ENCODE results near the gene SSBP4.

The SSBP4 gene

DNA sequence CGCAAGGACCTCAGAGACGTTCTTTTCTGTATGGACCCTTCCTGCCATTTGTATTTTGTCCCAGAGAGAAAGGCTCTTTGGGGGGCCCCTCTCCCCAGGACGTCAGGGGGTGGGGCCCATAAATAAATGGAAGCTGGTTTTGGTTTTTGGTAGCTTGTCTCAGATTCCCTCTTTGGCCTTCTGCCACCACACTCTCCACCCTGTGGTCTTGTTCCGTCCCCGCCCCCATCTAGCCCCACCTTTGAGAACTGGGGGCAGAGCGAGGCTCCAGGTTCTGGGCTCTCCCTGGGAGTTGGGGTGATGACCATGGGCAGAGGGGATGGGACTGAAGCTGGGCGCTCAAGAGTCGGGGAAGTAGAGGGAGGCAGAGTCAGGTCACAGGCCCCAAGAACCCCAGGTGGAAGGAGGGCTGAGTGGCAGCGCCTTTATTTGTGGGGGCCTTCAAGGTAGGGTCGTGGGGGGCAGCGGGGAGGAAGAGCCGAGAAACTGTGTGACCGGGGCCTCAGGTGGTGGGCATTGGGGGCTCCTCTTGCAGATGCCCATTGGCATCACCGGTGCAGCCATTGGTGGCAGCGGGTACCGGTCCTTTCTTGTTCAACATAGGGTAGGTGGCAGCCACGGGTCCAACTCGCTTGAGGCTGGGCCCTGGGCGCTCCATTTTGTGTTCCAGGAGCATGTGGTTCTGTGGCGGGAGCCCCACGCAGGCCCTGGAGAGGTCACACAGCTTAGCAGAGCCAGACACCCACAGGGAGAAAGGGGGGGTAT, 15.4 kb downstream of the SSBP4 start:
- no peak for DNase-seq

DNA sequence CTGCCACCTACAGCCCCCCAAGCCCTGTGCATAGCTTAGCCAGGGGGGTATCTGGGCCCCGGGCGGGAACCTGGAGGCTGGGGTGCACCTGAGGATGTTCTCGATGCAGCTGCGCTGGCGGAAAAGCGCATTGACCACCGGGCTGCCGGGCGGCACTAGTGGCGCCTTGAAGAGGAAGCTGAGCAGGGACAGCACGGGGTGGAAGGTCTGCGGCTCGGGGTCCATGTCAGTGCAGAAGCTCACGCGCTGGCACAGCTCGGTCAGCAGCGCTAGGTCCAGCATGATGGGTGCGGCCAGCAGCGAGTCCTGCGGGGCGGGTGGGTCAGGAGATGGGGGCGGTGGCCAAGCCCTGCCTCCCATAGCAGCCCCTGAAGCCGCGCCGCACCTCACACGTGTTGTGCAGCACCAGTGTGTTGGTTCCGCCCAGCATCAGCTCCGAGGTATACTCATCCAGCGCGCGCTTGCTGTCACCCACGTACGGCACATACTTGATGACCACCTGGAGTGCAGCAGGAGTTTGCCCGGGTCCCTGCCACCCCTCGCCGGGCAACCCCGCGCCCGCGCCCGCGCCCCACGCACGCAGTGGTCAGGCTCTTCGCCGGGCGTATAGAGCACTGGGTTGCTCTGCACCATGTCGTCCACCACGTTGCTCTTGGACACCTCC, 16.1 kb downstream of the SSBP4 start:
- no peak for DNase-seq

DNA sequence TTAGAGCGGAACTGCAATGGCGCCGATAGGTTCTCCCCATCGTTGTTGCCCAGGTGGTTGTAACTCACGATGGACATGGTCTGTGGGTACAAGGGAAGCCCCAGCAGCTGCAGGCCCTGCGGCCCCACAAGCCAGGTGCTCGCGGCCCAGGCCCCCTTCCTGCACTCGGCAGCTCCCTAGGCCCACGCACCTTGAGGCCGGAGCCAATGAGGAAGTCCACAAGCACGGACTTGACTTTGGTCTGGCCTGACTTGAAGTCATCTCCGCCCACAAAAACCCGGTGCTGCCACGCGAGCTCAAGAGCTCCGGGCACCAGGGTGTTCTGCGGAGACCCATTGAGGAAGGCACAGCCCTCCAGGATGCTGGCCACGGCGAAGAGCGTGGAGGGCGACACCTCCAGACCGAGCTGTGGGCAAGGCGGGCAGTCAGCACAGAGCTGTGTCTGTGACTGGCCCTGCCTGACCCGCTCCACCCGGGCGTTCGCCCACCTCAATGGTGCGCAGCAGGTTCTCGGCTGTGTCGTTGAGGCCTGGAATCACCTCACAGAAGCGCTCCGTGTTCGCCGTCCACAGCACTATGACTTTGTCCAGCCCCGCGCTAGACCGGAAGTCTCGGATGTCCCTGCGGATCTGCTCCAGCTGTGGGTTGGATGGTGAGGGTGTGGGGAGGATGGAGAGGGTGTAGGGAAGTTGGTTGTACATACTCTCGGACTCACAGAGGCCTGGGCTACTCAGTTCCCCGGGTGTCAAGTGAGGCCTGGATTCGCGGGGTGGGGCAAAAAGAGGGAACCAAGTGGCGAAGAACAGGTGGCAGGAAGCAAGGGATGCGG, 16.9 kb downstream of the SSBP4 start:
- no peak for DNase-seq

DNA sequence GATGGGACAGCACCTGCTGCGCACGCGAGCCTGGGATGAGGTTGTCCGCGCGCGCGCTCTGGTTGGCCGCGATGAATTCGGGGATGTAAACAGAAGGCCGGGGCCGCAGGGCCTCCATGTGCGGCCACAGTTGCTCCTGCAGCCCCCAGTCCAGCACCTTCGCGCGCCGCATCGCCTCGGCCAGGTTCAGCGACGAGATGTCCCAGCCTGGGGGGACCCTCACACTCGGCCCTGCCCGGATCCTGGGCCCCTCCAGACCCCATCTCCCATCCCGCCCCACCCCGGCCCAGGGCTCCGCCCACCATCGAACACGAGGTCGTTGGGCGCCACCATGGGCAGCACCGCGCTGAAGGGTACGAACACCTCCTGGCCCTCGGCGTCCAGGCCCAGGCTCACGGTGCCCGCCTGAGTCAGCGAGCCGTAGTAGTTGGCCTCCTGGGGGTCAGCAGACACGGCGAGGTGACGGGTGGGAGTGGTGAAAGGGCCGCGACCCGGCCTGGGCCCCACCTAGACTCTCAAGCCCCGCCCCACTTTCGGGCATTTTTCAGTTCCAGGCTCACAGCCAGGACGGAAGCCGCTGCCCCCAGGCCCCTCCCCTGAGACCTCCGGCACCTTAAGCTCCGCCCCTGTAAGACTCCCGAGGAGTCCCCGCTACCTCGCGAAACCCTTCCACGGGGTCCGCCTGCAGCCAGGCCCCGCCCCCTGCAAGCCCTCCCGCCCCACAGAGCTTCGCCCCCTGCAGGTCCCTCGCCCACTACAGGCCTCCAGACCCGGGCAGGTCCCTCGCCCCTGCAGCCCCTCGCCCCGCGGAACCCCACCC, 17.7 kb downstream of the SSBP4 start:
- peak; percentile 70 for DNase-seq

DNA sequence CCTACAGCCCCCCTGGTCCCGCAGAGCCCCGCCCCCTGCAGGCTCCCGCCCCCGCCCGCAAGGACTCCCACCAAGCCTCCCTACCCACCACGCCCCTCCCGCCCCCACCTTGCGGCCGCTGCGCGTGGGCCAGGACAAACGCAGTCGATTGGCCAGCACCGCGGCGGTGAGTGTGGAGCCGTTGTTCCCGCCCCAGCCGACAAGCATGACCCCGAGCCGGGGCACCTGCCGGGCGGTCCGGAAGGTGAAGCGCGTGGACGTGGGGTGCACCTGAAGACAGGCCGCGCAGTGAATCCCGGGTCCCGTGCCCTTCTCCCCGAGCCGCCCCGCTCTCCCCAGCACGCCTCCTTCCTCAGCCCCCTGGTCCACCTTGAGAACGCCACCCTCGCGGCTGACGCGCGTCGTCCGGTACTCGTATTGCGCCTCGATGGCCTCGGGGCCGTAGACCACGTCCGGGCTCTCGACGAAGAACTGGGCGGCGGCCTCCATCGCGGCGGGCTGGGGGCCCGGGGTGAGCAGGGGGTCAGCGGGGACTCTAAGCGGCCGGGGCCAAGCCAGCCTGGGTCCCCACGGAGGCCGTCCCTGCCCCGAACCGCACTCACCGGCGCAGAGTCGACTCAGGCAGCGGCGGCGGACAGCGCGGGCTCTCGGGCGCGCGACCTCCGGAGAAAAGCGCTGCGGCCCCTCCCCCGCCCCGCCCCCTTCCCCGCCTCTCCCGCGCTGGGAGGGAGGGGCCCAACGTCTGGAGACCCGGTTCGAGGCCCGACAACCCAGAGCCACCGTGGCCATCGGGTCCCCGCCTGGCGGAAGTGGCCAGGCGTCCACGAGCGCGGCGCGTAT, 18.5 kb downstream of the SSBP4 start, which contains the start of gene ISYNA1:
TSS of gene ISYNA1 (minus strand) at position 643 of the 840 bp plus-strand sequence. CDS start at position 489, 154 bp downstream.
- DNase-seq, result peak; percentile 46

DNA sequence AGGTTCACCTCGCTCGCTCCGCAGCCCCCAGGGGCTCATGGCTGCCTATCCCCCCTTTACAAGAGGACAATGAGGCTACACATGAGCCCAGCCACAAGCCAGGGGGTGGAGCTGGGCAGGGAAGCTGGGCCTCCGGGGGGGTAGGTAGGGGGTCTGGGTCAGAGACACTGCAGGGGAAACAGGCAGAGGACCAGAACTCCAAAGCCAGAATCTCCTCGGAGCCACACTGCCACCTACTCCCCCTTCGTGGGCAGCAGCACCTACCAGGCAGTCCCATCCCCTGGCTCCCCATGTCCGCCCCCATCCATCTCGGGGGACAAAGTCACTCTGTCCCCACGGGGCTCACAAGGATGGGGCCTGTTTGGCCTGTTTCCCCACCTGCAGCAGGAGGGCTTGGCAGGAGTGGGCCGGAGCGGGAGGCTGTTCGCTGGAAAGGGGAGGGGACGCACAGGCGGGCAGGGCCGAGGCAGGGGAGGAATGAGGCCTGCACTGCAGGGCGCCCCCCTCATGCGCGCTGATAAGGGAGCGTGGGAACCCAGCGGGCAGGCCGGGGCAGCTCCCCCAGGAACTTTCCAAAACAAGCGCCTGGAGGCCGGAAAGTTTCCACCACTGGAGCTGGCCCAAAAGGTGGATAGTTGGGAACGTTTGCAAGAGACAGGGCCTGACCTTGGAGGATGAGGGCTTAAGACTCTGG, 19.3 kb downstream of the SSBP4 start:
- no peak for DNase-seq

DNA sequence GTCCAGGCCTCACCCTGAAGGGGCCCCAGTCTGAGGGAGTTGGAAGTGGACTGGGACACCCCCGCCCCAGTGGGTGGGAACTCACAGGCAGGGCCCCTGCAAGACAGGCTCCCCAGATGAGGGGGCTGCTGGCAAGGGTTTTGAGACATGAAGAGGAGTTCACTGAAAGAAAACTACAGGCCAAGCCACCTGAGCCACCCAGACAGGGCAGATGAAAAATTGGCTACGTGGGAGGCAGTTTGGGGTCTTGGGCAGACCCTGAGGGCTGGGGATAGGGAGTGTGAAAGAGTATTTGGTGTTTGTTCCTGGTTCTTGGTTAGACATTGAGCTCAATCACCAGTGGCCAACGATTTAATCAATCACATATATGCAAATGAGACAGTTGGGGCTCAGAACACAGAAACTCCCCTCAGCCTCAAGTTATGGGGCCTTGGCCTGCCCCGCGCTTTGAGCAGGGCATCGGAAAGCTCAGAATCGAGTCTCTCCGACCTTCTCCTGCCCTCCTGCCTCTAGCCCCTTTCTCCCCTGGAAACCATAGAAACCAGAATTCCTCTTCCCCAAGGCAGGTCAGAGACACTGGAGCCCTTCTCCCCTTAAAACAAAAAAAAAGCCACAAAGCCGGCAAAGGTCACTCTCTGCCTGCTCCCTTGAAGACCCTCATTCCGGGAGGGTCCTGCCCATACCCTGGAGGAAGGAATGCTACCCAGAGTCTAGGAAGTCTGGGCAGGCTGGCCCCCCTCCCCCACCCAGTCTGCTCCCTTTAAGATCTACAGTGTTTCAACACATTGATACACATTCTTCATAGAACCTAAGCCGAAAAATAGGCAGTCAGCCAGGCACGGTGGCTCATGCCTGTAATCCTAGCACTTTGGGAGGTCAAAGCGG, 20.1 kb downstream of the SSBP4 start:
- no peak for DNase-seq

DNA sequence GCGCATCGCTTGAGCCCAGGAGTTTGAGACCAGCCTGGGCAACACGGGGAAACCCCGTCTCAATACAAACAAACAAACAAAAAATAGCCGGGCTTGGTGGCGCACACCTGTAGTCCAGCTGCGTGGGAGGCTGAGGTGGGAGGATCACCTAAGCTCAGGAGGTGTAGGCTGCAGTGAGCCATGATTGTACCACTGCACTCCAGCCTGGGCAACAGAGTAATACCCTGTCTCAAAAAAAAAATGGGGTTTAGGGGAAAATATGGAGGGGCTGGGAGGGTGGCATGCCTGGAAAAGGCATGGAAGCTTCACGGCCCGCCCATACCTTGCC, 20.7 kb downstream of the SSBP4 start:
- no peak for DNase-seq

DNA sequence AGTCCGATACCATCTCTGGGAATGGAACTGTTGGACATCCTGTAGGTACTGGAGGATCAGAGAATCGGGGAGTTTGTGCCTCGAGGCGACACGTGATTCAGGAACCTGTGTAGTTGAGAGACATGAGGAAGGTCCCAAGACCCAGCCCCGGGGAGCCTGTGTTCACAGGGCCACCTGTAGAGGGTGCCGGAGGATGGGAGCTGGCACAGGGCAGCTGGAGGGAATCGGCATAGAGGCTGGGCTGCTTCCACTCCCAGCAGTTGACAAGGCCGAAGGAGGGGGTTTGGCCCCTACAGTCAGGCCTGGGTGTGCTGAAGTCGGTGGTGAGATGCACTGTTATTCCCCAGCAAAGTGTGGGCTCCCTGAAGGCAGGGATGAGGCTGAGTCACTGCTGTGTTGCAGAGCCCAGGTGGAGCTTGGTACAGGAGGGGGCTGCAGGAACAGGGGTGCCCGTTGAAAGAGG, 21.2 kb downstream of the SSBP4 start:
- no peak for DNase-seq

DNA sequence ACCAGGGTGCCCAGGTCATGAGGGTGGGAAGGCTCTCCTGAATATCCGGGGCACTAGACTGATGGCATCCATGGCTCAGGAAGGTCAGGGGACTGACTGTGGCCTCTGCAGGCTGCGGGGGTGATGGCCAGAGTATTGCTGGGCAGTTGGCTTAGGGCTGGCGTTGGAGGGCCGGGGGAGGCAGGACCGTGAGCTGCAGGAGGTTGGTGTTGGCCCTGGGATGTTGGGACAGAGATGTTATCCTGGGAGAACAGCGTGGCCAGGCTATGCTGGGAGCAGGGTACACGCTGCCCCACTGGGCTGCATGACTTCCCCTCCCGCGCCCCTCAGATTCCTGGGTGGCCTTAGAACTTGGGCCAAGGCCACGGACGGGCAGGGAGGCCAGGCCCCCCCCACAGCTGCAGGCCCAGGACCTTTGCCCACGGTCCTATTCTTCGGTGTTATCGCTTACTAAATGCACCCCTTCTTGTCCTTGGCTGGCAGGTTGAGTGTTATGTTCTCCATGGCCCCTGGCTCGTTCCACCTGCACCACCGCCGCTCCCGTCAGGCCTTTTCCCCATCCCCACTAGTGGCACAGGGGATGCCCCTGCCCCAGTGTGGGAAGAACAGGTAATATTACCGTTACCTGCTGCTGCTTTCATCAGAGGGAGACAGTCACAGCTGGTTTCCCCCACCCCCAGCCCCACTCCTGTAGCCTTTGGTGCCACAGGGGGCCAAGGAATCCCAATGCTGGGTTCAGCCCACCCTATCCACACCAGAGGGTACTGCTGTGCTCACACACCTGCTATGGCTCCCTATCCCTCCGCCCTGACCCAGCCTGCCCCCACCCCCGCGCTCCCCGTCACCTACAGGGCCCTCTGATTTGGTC, 22.0 kb downstream of the SSBP4 start:
- no peak for DNase-seq

DNA sequence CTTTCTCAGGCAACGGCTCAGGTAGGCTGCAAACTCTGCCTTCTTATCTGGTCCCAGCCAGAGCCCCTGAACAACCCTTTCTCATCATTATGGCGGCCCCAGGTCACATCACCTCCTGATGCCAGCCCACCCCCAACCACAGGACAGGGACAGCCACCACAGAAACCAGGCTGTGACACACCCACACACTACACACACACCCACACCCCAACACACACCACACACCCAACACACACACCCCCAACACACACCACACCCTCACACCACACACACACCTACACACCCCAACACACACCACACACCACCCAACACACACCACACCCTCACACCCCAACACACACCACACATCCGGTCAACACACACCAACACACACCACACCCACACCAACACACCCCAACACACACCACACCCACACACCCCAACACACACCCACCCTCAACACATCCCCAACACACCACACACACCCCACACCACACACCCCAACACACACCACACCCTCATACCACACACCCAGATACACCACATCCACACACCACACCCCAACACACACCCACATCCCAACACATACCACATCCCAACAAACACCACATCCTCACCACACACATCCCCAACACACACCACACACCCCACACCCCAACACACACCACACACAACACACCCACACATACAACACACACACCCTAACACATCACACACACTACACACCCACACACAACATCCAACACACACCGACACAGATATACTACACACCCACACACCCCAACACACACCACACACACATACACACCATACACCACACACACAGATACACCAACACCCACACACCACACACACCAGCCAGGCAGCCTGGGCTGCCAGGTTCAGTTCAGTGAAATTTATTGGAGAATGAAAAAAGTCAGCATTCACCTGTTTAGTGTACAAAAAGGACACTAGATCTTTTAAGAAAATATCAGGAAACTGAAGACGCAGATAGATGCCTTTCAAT, 22.9 kb downstream of the SSBP4 start:
- no peak for DNase-seq

DNA sequence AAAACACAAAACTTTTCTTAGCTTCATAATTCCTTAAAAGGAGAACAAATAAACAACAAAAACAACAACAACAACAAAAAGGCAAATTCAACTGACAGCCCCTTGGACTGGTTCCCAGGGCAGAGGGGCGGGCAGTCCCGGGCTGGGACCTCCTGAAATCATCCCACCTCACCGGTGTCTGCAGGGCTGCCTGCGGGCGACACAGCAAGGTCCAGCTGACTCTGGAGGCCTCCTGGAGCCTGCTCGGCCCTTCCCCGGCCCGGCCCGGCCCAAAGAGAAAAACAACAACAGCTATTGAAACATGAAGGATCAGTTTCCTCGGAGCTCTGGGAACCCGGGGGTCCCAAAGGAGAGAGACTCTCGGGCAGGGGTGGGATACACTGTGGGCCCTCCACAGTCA, 23.7 kb downstream of the SSBP4 start:
- no peak for DNase-seq

DNA sequence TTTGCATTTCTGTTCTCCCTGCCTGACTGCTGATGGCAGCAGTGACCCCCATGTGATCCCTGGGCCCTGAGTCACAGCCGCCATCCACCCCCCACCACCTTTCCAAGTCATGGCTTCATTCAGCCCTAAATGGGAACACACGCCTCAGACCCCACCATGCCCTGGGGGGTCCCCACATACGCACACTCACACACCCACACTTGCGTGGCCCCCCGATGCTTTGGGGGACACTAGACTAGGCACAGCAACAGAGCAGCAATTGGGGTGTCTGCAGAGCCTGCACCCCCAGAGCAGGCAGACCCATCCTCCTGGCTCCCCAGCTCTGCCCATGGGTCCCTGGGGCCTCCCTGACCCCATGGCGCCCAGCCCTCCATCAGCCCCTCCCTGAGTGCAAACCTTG, 24.2 kb downstream of the SSBP4 start:
- no peak for DNase-seq

DNA sequence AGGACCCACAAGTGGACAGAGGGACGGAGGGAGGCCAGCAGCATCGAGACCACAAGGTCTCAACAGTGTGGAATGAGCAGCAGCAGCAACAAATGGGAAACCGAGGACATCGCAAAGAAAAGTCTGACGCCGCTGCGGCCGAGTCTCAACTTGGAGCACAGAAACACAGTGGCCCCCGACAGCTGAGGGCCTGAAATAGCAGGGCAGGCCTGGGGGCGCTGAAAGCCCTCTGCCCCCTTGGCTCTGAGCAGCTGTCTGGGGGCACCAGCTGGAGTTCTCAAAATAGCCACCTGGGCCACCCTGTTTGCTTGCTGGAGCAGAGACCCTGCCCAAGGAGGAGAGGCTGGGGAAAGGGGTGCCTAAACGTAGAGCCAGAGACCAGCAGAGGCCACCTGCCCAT, 24.6 kb downstream of the SSBP4 start:
- no peak for DNase-seq

DNA sequence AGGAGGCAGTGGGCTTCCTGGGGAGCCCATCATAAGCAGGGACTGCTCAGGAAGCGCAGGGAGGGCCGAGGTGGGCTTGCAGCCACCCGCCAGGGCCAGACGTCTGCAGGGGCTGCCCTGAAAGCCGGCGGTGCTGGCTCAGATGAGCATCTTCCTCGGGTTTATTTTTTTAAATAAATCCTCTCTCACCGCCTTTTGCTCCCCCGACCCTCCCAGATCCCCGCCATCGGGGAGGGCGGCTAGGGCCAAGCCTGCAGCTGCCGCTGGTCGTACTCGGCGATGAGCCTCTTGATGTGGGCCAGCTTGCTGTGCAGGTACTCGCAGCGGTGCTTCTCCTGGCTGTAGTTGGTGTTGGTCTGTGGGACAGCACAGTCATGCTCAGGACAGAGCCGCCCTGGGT, 25.3 kb downstream of the SSBP4 start:
- DNase-seq, result no peak

DNA sequence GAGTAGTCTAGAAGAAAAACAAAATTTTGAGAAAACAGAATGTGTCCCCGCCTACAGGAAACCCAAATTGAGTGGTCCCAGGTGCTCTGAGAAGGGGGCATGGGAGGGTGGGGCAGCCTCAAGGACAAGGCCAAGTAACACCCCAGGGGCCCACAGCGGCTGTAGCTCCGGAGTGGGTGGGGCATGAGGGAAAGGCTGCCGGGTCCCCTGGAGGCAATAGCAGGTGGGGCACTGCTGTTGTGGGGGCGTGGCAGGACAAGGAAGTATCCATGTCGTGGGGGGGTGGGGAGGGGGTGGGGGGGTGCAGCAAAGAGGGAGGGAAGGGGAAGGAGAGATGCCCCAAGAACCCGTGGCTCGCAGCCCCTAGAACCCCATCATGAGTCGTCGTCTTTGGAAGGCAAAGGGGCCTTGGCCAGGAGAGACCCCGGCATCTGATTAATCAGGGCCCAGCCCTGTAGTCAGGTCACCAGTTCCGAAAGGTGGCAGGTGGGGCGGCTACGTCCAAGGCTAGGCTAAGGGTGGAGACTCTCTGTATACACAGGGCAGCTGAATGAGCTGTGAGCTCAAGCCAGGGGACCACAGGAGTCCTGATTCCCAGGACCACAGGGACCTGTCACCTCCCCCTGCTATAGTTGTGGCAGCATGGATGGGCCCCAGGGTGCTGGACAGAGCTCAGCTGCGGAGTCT, 26.2 kb downstream of the SSBP4 start:
- DNase-seq, result no peak

DNA sequence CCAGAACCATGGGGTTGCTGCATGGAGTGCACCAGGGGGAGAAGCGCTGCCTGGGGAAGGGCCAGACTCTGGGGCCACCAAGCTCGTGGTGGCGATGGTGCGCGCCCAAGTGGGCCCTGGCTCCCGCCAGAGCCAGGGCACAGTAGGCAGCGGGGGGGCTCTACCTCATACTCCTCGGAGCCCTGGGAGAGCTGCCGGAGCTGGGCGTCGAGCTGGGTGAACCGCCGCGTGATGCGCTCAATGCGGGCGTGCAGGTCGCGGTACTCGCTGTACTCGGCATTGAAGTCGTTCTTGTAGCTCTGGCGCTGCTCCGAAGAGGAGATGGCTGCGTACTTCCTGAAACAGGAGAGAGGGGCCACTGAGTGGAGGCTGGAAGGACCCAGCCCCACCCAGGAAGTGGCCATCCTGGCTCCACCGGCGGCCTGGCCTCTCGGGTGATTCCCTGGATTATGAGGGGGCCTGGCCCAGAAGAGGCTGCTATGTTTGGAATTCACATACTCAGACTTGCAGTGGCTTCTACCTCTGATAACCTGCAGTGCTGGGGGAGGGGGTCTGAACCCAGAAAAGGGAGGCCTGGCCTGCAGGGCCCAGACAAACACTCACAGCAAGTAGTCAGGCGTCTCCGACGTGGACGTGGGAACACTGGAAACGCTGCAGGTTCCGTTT, 27.1 kb downstream of the SSBP4 start:
- no peak for DNase-seq

Data from stimulated activated CD4-positive, alpha-beta T cell treated with anti-CD3 and anti-CD28 coated beads, Interleukin-4, amount 100 ng/mL, for 24 hours (primary cell).